K562 (cell line): ENCODE results near the gene ITPRID2. TPM values are rescaled to one million over a fixed set of nuclear protein-coding genes. Genes with fewer than 3 reads are reported as not detected.

Experiments used
- ELF4 ChIP-seq: fragments of 450-650 bp; formaldehyde crosslinking; IDR thresholded peaks from 2 replicates; pipeline ENCODE4 v1.4.0; 2022; ENCODE audit warnings: missing genetic modification characterization
- NEUROD1 ChIP-seq: fragments of 150-350 bp; IDR thresholded peaks from 2 replicates; pipeline ENCODE4 v1.6.1; 2014; ENCODE audit warnings: borderline replicate concordance, low read length, low read depth; ENCODE audit not compliant: partially characterized antibody
- RAD21 ChIP-seq, 2 experiments: fragments of 250-450 bp in 1 of 2; fragments of 450-650 bp in 1 of 2; sonication (Bioruptor Pico) in 1 of 2; formaldehyde crosslinking in 1 of 2; IDR thresholded peaks in 1 of 2; conservative IDR thresholded peaks in 1 of 2; 2 replicates each; pipeline versions ENCODE4 v1.4.0 to v1.8.0; 2020 to 2022; ENCODE audit warnings: mild to moderate bottlenecking in 2 of 2, moderate library complexity in 1 of 2
- RBM22 ChIP-seq: fragments of 200-400 bp; formaldehyde crosslinking; IDR thresholded peaks from 2 replicates; pipeline ENCODE4 v1.6.1; 2018; ENCODE audit warnings: low read length, low read depth; ENCODE audit not compliant: poor library complexity, severe bottlenecking
- THRB ChIP-seq: fragments of 450-650 bp; formaldehyde crosslinking; conservative IDR thresholded peaks from 2 replicates; pipeline ENCODE4 v1.4.0; 2022; ENCODE audit warnings: mild to moderate bottlenecking, missing genetic modification characterization
- ZBTB33 ChIP-seq: sonication (generic); formaldehyde crosslinking; IDR thresholded peaks from 2 replicates; pipeline ENCODE4 v1.8.1; 2023; ENCODE audit warnings: mild to moderate bottlenecking, missing genetic modification reagents
- ZNF124 ChIP-seq: sonication (generic); formaldehyde crosslinking; IDR thresholded peaks from 2 replicates; pipeline ENCODE4 v1.8.1; 2022; ENCODE audit warnings: missing genetic modification reagents
- ZNF140 ChIP-seq: fragments of 250-450 bp; sonication (Bioruptor Pico); IDR thresholded peaks from 2 replicates; pipeline ENCODE4 v1.8.0; 2021; ENCODE audit warnings: moderate library complexity, mild to moderate bottlenecking, inconsistent platforms
- polyA plus RNA-seq, 8 experiments: library from polyadenylated mRNA; depleted of rRNA in 4 of 8; stranded (reverse) in 5 of 8; unstranded in 3 of 8; fragments of >200 nt; fragmentation: Nextera tagmentation in 2 of 8; fragmentation: Illumina TruSeq in 1 of 8; extraction: Ambion mirVana in 2 of 8; extraction: Trizol in 1 of 8; gene quantifications; 2 replicates each; pipeline versions ENCODE4 v1.2.1 to v1.2.3, GENCODE V29; 2011 to 2014; ENCODE audit warnings: inconsistent platforms in 1 of 8, missing spikeins in 1 of 8
- total RNA-seq, 7 experiments: library from RNA; depleted of rRNA in 6 of 7; stranded (reverse); fragments of >200 nt in 6 of 7; fragmentation: Illumina TruSeq in 2 of 7; extraction: Trizol in 2 of 7; gene quantifications; 2 replicates each; pipeline versions ENCODE4 v1.2.1 to v1.2.3, GENCODE V29; 2011 to 2021; ENCODE audit warnings: low replicate concordance in 1 of 7

ITPRID2 gene
- total and polyA plus RNA-seq, 9 of the 15 experiments (the other 6 are each of a cell fraction or from before 2014, with no cell fraction given), result 18.5 to 77.8 (median 52.0) TPM

GRCh38 chr2:181957668-181958067, 66.1 kb downstream of the ITPRID2 start (continued):
- TF ChIP-seq ZBTB33 (CRISPR knock-in tag) (no peak), NEUROD1 (no peak), ZNF140 (CRISPR knock-in tag) (no peak), ELF4 (CRISPR knock-in tag) (no peak), RBM22 (no peak), ZNF124 (CRISPR knock-in tag) (no peak), RAD21 (CRISPR knock-in tag; conservative IDR thresholded peaks at IDR 0.05 in 1 of 2, IDR thresholded peaks at IDR 0.05 in 1 of 2) (no peak), THRB (CRISPR knock-in tag) (no peak)
